ENCODE data around the gene KIF14. TPM values are rescaled to one million over a fixed set of nuclear protein-coding genes. Genes with fewer than 3 reads are reported as not detected.
"Not testable (repeated sequence)": the region's sequence is repeated elsewhere in the genome, so short reads cannot be mapped to it uniquely, and the experiment has no call there.

KIF14 gene
- total RNA-seq, 1 donor from 2014 or later: 13.9 TPM

DNA sequence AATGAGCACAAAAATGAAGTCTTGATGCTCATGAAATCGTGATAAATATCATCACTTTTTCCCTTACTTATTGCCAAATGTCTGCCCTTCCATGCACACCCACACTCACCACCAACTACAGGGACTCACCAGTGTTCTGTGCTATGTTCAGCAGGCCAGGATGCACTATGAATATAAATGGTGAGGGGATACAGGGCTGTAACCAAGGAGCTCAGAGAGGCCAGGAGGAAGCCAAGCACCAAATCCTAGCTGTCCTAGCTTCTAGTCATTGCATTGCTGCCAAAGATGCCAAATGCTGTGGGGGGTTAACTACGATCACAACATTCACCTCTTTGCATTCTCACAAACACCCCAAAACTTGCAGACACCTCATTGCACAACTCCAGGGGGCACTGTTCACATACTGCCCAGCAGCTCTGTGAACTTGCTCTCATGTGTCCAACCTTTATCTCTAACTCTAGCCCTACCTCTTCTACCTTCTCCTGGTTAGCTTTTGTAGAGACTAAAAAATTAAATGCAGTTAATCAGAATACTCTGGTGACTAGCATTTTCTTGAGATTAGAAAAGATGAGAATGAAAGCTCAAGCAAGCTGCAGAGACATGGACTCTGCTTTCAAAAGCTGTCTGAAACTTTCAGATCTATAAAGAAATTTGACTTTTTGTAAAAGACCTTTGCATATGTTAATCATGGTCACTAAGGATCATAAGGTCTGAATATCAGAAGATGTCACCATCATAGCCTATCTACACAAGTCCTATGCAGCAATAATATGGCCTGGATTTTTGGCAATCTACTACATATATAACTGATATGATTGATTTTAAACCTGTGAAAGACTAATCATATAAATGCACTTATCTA lies 13.9 kb upstream of the KIF14 start:
- DNase-seq (ENCODE audit: low read depth): no peak
- no peak overlapping the region for H3K4me3 ChIP-seq (ENCODE audit: low read depth, low read length)
- TF ChIP-seq, protein P1, sequence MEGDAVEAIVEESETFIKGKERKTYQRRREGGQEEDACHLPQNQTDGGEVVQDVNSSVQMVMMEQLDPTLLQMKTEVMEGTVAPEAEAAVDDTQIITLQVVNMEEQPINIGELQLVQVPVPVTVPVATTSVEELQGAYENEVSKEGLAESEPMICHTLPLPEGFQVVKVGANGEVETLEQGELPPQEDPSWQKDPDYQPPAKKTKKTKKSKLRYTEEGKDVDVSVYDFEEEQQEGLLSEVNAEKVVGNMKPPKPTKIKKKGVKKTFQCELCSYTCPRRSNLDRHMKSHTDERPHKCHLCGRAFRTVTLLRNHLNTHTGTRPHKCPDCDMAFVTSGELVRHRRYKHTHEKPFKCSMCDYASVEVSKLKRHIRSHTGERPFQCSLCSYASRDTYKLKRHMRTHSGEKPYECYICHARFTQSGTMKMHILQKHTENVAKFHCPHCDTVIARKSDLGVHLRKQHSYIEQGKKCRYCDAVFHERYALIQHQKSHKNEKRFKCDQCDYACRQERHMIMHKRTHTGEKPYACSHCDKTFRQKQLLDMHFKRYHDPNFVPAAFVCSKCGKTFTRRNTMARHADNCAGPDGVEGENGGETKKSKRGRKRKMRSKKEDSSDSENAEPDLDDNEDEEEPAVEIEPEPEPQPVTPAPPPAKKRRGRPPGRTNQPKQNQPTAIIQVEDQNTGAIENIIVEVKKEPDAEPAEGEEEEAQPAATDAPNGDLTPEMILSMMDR (conservative IDR thresholded peaks at IDR 0.05; ENCODE audit: low read depth, low read length): peak; percentile 29

DNA sequence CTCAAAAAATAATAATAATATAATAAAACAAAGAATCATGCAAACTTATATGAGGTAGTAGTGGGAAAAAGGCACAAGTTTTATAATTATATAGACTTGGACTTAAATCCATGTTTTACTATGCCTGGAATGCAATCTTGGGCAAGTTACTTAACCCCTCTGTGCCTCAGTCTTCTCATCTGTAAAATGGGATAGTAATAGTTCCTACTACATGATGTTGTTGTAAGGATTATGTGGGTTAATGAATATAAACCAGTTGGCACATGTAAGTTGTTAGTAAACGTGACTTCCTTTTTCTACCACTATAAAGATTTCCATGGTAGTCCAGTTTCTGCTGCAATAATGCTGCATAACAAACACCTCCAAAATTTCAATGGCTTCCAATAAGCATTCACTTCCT lies 10.8 kb upstream of the KIF14 start:
- no peak for DNase-seq (ENCODE audit: low read depth)
- TF ChIP-seq, protein P1 (conservative IDR thresholded peaks at IDR 0.05; ENCODE audit: low read depth, low read length): no peak

GRCh38 chr1:200630515-200630899 lies 10.0 kb upstream of the KIF14 start:
- DNase-seq (ENCODE audit: low read depth); H3K4me3 ChIP-seq (ENCODE audit: low read depth, low read length): not testable (repeated sequence)

More for the DNA sequence above, 10.8 kb upstream of the KIF14 start:
- H3K4me3 ChIP-seq (ENCODE audit: low read depth, low read length): no peak overlapping the region

GRCh38 chr1:200629876-200630514 lies 9.4 kb upstream of the KIF14 start:
- TF ChIP-seq, protein P1 (conservative IDR thresholded peaks at IDR 0.05; ENCODE audit: low read depth, low read length): no peak
- H3K4me3 ChIP-seq (ENCODE audit: low read depth, low read length): no peak overlapping the region
- DNase-seq (ENCODE audit: low read depth): no peak

DNA sequence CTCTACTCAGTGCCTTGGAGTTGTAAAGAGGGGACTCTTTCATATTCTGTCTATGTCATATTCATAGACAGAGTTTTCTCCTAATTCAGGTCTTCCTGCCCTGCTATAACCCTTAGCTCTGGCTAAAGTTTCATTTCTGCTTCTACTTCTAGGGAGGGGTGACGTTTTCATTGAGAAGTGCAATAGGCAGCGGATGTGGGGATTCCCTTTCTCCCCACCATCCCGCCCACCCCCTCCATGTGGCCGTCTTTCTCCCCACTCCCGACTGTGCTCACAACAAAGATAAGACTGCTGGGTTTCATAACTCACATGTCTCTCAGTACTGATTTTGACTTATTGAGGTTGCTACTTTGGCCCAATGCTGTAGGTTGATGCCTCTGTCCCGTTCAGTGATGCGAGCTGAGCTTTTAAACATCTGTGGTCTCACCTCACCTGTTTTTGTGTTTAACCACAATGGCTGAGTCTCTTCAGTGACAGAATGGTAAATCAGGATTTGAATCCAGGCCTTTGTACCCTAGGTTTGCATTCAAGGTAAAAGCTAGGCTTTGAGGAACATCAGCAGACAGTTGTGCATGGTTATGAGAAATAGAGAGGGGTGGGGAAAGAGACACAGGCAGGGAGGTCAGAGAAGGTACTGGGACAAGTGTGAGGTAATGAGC lies 7.8 kb upstream of the KIF14 start:
- TF ChIP-seq, protein P1 (conservative IDR thresholded peaks at IDR 0.05; ENCODE audit: low read depth, low read length): no peak
- no peak overlapping the region for H3K4me3 ChIP-seq (ENCODE audit: low read depth, low read length)
- no peak for DNase-seq (ENCODE audit: low read depth)

GRCh38 chr1:200627575-200628222 lies 7.1 kb upstream of the KIF14 start:
- TF ChIP-seq, protein P1 (conservative IDR thresholded peaks at IDR 0.05; ENCODE audit: low read depth, low read length): no peak
- DNase-seq (ENCODE audit: low read depth): no peak
- no peak overlapping the region for H3K4me3 ChIP-seq (ENCODE audit: low read depth, low read length)

All from epithelial cell of proximal tubule (primary cell).